H1 (cell line): ENCODE measurements around the gene GIT1. TPM values are rescaled to one million over a fixed set of nuclear protein-coding genes. Genes with fewer than 3 reads are reported as not detected.

Experiments
- CTCF ChIA-PET: fragments of 300-600 bp; sonication (Branson Sonifier 250); formaldehyde crosslinking; loops from one replicate; lab custom pipeline; 2021; ENCODE audit not compliant: partially characterized antibody; lab: Charles Lee
- POLR2A ChIA-PET: fragments of 300-600 bp; sonication (Branson Sonifier 250); formaldehyde crosslinking; loops from one replicate; lab custom pipeline; 2021; ENCODE audit warnings: inconsistent platforms; ENCODE audit not compliant: partially characterized antibody; lab: Charles Lee
- DNase-seq, 2 experiments: peaks; one replicate each; pipeline versions ENCODE4 v3.0.0 to v3.0.0-alpha.2; 2010 to 2022; ENCODE audit warnings: low spot score in 2 of 2, low read depth in 1 of 2, mixed read lengths in 1 of 2
- FAIRE-seq: peaks from 2 replicates; lab custom pipeline; 2011; peaks lifted over from hg19 to GRCh38; lab: Jason Lieb, UNC
- H2AFZ ChIP-seq: 2 replicates; pipeline ENCODE4 v1.8.1; 2012; ENCODE audit warnings: low read length, inconsistent platforms
- H2AK5ac ChIP-seq: 2 replicates; pipeline ENCODE4 v1.6.1; 2013; ENCODE audit warnings: low read depth, low read length
- H2BK120ac ChIP-seq: replicated peaks from 2 replicates; pipeline ENCODE3; 2013; ENCODE audit warnings: low read depth, low read length, inconsistent platforms
- H2BK12ac ChIP-seq: 2 replicates; pipeline ENCODE4 v1.6.1; 2013; ENCODE audit warnings: low read depth, low read length
- H2BK15ac ChIP-seq: 2 replicates; pipeline ENCODE4 v1.6.1; 2013; ENCODE audit warnings: low read length
- H2BK20ac ChIP-seq: 2 replicates; pipeline ENCODE4 v1.6.1; 2013; ENCODE audit warnings: low read length
- H2BK5ac ChIP-seq: 2 replicates; pipeline ENCODE4 v1.6.1; 2013; ENCODE audit warnings: low read depth, low read length
- H3K14ac ChIP-seq: 2 replicates; pipeline ENCODE4 v1.6.1; 2013; ENCODE audit warnings: inconsistent platforms; ENCODE audit not compliant: insufficient read length
- H3K18ac ChIP-seq: 2 replicates; pipeline ENCODE4 v1.6.1; 2013; ENCODE audit warnings: low read length; ENCODE audit errors: extremely low read depth
- H3K23ac ChIP-seq: 2 replicates; pipeline ENCODE4 v1.6.1; 2013; ENCODE audit warnings: inconsistent platforms; ENCODE audit not compliant: insufficient read length
- H3K23me2 ChIP-seq: 2 replicates; pipeline ENCODE4 v1.6.1; 2013; ENCODE audit warnings: low read depth, low read length
- H3K27ac ChIP-seq: 2 replicates; pipeline ENCODE4 v1.6.1; 2011; ENCODE audit warnings: low read depth, low read length, inconsistent platforms
- H3K27me3 ChIP-seq, 4 experiments: replicated peaks in 1 of 4; 1 replicate in 1 of 4; 2 replicates in 3 of 4; pipeline versions ENCODE4 v1.6.1 to v1.8.1; 2011 to 2013; ENCODE audit warnings: low read length in 3 of 4, mild to moderate bottlenecking in 3 of 4, inconsistent platforms in 2 of 4, mixed read lengths in 2 of 4, moderate library complexity in 1 of 4; ENCODE audit not compliant: control insufficient read depth in 3 of 4, insufficient read depth in 3 of 4; ENCODE audit errors: extremely low read depth in 1 of 4
- H3K36me3 ChIP-seq, 4 experiments: 2 replicates each; pipeline versions ENCODE4 v1.6.1 to v1.8.1; 2011 to 2013; ENCODE audit warnings: mild to moderate bottlenecking in 4 of 4, low read length in 3 of 4, moderate library complexity in 2 of 4, control low read depth in 1 of 4, inconsistent platforms in 1 of 4; ENCODE audit not compliant: insufficient read depth in 4 of 4, control insufficient read depth in 2 of 4
- H3K4ac ChIP-seq: replicated peaks from 2 replicates; pipeline ENCODE3; 2013; ENCODE audit warnings: low read length, low read depth, mixed read lengths, inconsistent platforms; ENCODE audit not compliant: insufficient read length
- H3K4me1 ChIP-seq, 4 experiments: replicated peaks in 1 of 4; 1 replicate in 1 of 4; 2 replicates in 3 of 4; pipeline versions ENCODE4 v1.6.1 to v1.8.1; 2011 to 2013; ENCODE audit warnings: low read length in 3 of 4, inconsistent platforms in 2 of 4, mixed read lengths in 1 of 4; ENCODE audit not compliant: insufficient read depth in 4 of 4, control insufficient read depth in 3 of 4
- H3K4me2 ChIP-seq, 2 experiments: 2 replicates each; pipeline versions ENCODE4 v1.6.1 to v1.8.1; 2011 to 2013; ENCODE audit warnings: low read depth in 2 of 2, low read length in 2 of 2, control low read depth in 1 of 2, inconsistent platforms in 1 of 2, mild to moderate bottlenecking in 1 of 2; ENCODE audit not compliant: insufficient read depth in 1 of 2
- H3K4me3 ChIP-seq, 4 experiments: fragments of 200-600, 300-600 bp in 1 of 4; sonication (generic), shearing (Covaris generic), sonication (Bioruptor Twin) in 1 of 4; 2 replicates each; pipeline versions ENCODE4 v1.5.1 to v1.8.1; 2011 to 2016; ENCODE audit warnings: low read length in 4 of 4, low read depth in 3 of 4, control low read depth in 2 of 4, inconsistent platforms in 2 of 4, mild to moderate bottlenecking in 2 of 4, mixed read lengths in 1 of 4, moderate library complexity in 1 of 4; ENCODE audit not compliant: insufficient read depth in 2 of 4; ENCODE audit errors: extremely low read depth in 1 of 4
- H3K56ac ChIP-seq: replicated peaks from 2 replicates; pipeline ENCODE3; 2013; ENCODE audit warnings: low read depth, mild to moderate bottlenecking, mixed read lengths, low read length, inconsistent platforms; ENCODE audit not compliant: insufficient read length
- H3K79me1 ChIP-seq: 2 replicates; pipeline ENCODE4 v1.6.1; 2013; ENCODE audit warnings: low read depth, low read length, control low read depth
- H3K79me2 ChIP-seq, 2 experiments: 2 replicates each; pipeline versions ENCODE4 v1.6.1 to v1.8.1; 2012 to 2013; ENCODE audit warnings: low read length in 2 of 2, mild to moderate bottlenecking in 2 of 2, inconsistent platforms in 1 of 2; ENCODE audit not compliant: insufficient read depth in 2 of 2, control insufficient read depth in 1 of 2
- H3K9ac ChIP-seq, 4 experiments: replicated peaks in 1 of 4; 1 replicate in 1 of 4; 2 replicates in 3 of 4; pipeline versions ENCODE4 v1.6.1 to v1.8.1; 2011 to 2013; ENCODE audit warnings: low read depth in 3 of 4, low read length in 3 of 4, control low read depth in 2 of 4, mild to moderate bottlenecking in 2 of 4, moderate library complexity in 2 of 4, inconsistent platforms in 1 of 4; ENCODE audit errors: extremely low read depth in 1 of 4
- H3K9me3 ChIP-seq, 2 experiments: 2 replicates each; pipeline versions ENCODE4 v1.6.1 to v1.8.1; 2012 to 2013; ENCODE audit warnings: mild to moderate bottlenecking in 2 of 2, moderate library complexity in 2 of 2, control low read depth in 1 of 2, inconsistent platforms in 1 of 2, low read depth in 1 of 2, low read length in 1 of 2, mixed read lengths in 1 of 2; ENCODE audit not compliant: insufficient read depth in 2 of 2
- H4K20me1 ChIP-seq, 2 experiments: replicated peaks in 1 of 2; 2 replicates each; pipeline versions ENCODE3 to v1.8.1; 2011 to 2013; ENCODE audit warnings: inconsistent platforms in 2 of 2, low read length in 2 of 2, mild to moderate bottlenecking in 1 of 2; ENCODE audit not compliant: insufficient read depth in 2 of 2, control insufficient read depth in 1 of 2
- H4K5ac ChIP-seq: 2 replicates; pipeline ENCODE4 v1.6.1; 2013; ENCODE audit warnings: low read length, low read depth, mixed read lengths, inconsistent platforms; ENCODE audit not compliant: insufficient read length
- H4K8ac ChIP-seq: 2 replicates; pipeline ENCODE4 v1.8.0; 2013; ENCODE audit warnings: mild to moderate bottlenecking, moderate library complexity, low read length, inconsistent platforms; ENCODE audit not compliant: insufficient read depth; ENCODE audit errors: extremely low read depth
- H4K91ac ChIP-seq: replicated peaks from 2 replicates; pipeline ENCODE3; 2013; ENCODE audit warnings: low read length, mixed read lengths, inconsistent platforms; ENCODE audit not compliant: insufficient read length
- ATF2 ChIP-seq: IDR thresholded peaks from 2 replicates; pipeline ENCODE4 v1.6.1; 2012; ENCODE audit warnings: low read length, inconsistent platforms
- BRCA1 ChIP-seq: IDR thresholded peaks from 2 replicates; pipeline ENCODE4 v1.6.1; 2012; ENCODE audit warnings: low read depth, low read length, improper control_type of control experiment
- HDAC2 ChIP-seq, 2 experiments: fragments of 300-600 bp in 1 of 2; sonication (generic) in 1 of 2; IDR thresholded peaks; 2 replicates each; pipeline ENCODE4 v1.6.1; 2011 to 2012; ENCODE audit warnings: low read depth in 2 of 2, low read length in 2 of 2, mild to moderate bottlenecking in 2 of 2, moderate library complexity in 2 of 2, borderline replicate concordance in 1 of 2, inconsistent platforms in 1 of 2
- KDM4A ChIP-seq: IDR thresholded peaks from one replicate; pipeline ENCODE4 v1.7.1; 2012; ENCODE audit warnings: low read depth, mild to moderate bottlenecking, moderate library complexity, low read length, inconsistent platforms; ENCODE audit not compliant: severe bottlenecking
- MAFK ChIP-seq: IDR thresholded peaks from 2 replicates; pipeline ENCODE4 v1.6.1; 2012; ENCODE audit warnings: low read depth, mild to moderate bottlenecking, improper control_type of control experiment, low read length
- MAX ChIP-seq: IDR thresholded peaks from 2 replicates; pipeline ENCODE4 v1.6.1; 2012; ENCODE audit warnings: inconsistent platforms
- SUZ12 ChIP-seq: fragments of 200-600 bp; sonication (generic); IDR thresholded peaks from 2 replicates; pipeline ENCODE4 v1.6.1; 2012; ENCODE audit warnings: mild to moderate bottlenecking, inconsistent platforms, low read length, moderate library complexity, mixed read lengths
- YY1 ChIP-seq: IDR thresholded peaks from 2 replicates; pipeline ENCODE4 v1.6.1; 2011; ENCODE audit warnings: low read depth, mild to moderate bottlenecking, low read length
- ZNF274 ChIP-seq: IDR thresholded peaks from 2 replicates; pipeline ENCODE4 v1.7.0; 2012; ENCODE audit warnings: low read length, borderline replicate concordance; ENCODE audit errors: extremely low read depth
- WGBS, 2 experiments: shearing (Covaris generic) in 1 of 2; methylation state at CpG; one replicate each; pipeline versions ENCODE4 v1.1.6 to v1.1.7; 2013 to 2015; ENCODE audit warnings: low lambda C conversion rate in 2 of 2, mixed read lengths in 2 of 2, inconsistent platforms in 1 of 2, low coverage in 1 of 2, missing lambda C conversion rate in 1 of 2; ENCODE audit not compliant: insufficient replicate concordance in 2 of 2, insufficient coverage in 1 of 2, insufficient read length in 1 of 2; ENCODE audit errors: extremely low coverage in 1 of 2, missing lambda C conversion rate in 1 of 2; 5-methylcytosine and 5-hydroxymethylcytosine counted together
- polyA plus RNA-seq, 7 experiments: library from polyadenylated mRNA; depleted of rRNA in 3 of 7; stranded (reverse) in 5 of 7; unstranded in 2 of 7; fragments of >200 nt in 5 of 7; fragments of 200-250 nt in 2 of 7; gene quantifications; 1 replicate in 5 of 7; 2 replicates in 1 of 7; 4 replicates in 1 of 7; pipeline versions ENCODE4 v1.2.1 to v1.2.3, GENCODE V29; 2011 to 2013; ENCODE audit warnings: missing spikeins in 2 of 7, mixed read lengths in 2 of 7
- total RNA-seq: library from RNA; stranded (reverse); fragmentation: NEBNext Ultra II Directional; extraction: Animal tissue kit (Norgen Biotek cat#: 25700); gene quantifications from 2 replicates; pipeline ENCODE4 v1.2.1, GENCODE V29; 2021

Gene GIT1
- total and polyA plus RNA-seq, 2 of the 8 experiments (the other 6 are each of a cell fraction or from before 2014, with no cell fraction given) = 62.4 to 63.0 TPM

- Histone ChIP-seq H4K8ac (peak within 1 kb of the TSS; percentile 88), H3K56ac (no peak within 1 kb of the TSS), H3K27me3 (peaks cover 11 to 42% (median 31%) of the 10 kb centered on the region in 4 experiments), H2BK120ac (no peak within 1 kb of the TSS), H4K5ac (no peak within 1 kb of the TSS), H3K4me1 (peaks cover 6 to 15% (median 11%) of the 10 kb centered on the region in 4 experiments; a peak in 6 of 7 replicates), H3K4me3 (peak within 1 kb of the TSS; percentile 55 to 76 (median 71)), H3K23ac (no peak within 1 kb of the TSS), H3K4me2 (peak within 1 kb of the TSS; percentile 84 to 93), H3K18ac (peak within 1 kb of the TSS; percentile 51), H4K20me1 (peaks cover 1 to 2% of the 10 kb centered on the region in 2 experiments), H3K27ac (no peak within 1 kb of the TSS), H3K14ac (no peak within 1 kb of the TSS), H3K23me2 (peaks cover 27% of the 10 kb centered on the region), H3K9ac (peak within 1 kb of the TSS in 1 of 4 experiments; percentile 14; a peak in 1 of 7 replicates), H2AK5ac (no peak within 1 kb of the TSS), H2BK20ac (no peak within 1 kb of the TSS), H2AFZ (peak within 1 kb of the TSS; percentile 42; the same call in 1 of the 2 replicates), H3K4ac (no peak within 1 kb of the TSS), H2BK15ac (no peak within 1 kb of the TSS), H2BK5ac (peak within 1 kb of the TSS; percentile 44; the same call in 1 of the 2 replicates), H2BK12ac (no peak within 1 kb of the TSS), H3K9me3 (no peaks in the 10 kb centered on the region), H3K79me2 (no peaks in the 10 kb centered on the region), H3K79me1 (no peaks in the 10 kb centered on the region), H3K36me3 (no peaks in the 10 kb centered on the region), H4K91ac (no peak within 1 kb of the TSS)
- POLR2A ChIA-PET = interaction anchor here (1.0 kb wide), 1 partner anchor 8 kb away, joined by 3 read pairs; no protein-coding TSS in a partner anchor
- CTCF ChIA-PET = interaction anchor here (1.0 to 10.3 kb wide), 11 partner anchors 8 to 197 kb away, joined by 3 to 99 read pairs (median 6); partner anchors contain the start of gene CORO6
- FAIRE-seq (no peak), DNase-seq (peak in 1 of 2 experiments; percentile 81)
- WGBS, 2 experiments = 2% methylated on average over 72 of the region's 94 CpGs; no CpG with 5 or more reads in 1 of the 2 experiments
- TF ChIP-seq KDM4A (peak; percentile 63), ATF2 (no peak), YY1 (no peak), SUZ12 (peak; percentile 67), HDAC2 (IDR thresholded peaks at IDR 0.05; ENCODE audit: borderline replicate concordance in 1 of 2, low read depth in 2 of 2, low read length in 2 of 2) (no peak), ZNF274 (no peak), MAX (0 out of 2 replicates have a peak, but pooled peaks have one; percentile 7), BRCA1 (no peak), MAFK (no peak)
Observed at GRCh38 chr17:29566473-29567303, 22.8 kb downstream of the GIT1 start, which contains the start of gene ABHD15. ABHD15 (minus strand) TSS chr17:29567037; CDS start chr17:29566966, 71 bp downstream.
